ENCODE data around the gene CDK6.

DNA sequence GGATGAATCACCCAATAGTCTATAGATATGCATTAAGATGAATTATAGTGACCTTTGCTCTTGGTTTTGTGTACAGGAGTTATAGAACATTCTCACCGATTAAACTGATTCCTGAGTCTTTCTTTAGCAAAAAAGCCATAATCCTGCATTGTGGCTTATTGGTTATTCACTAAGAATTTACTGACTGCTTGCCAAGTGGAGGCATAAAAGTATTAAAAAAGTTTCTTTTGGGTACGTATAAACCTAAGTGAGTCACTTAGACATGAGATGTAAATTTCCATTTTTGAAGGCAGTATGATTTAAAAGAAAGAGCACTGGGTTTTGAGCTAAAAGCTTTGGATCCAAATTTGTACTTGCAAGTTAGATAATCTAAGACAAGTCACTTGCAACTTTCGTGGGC lies 100.7 kb downstream of the CDK6 start:
- TF ChIP-seq, protein P1, sequence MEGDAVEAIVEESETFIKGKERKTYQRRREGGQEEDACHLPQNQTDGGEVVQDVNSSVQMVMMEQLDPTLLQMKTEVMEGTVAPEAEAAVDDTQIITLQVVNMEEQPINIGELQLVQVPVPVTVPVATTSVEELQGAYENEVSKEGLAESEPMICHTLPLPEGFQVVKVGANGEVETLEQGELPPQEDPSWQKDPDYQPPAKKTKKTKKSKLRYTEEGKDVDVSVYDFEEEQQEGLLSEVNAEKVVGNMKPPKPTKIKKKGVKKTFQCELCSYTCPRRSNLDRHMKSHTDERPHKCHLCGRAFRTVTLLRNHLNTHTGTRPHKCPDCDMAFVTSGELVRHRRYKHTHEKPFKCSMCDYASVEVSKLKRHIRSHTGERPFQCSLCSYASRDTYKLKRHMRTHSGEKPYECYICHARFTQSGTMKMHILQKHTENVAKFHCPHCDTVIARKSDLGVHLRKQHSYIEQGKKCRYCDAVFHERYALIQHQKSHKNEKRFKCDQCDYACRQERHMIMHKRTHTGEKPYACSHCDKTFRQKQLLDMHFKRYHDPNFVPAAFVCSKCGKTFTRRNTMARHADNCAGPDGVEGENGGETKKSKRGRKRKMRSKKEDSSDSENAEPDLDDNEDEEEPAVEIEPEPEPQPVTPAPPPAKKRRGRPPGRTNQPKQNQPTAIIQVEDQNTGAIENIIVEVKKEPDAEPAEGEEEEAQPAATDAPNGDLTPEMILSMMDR (IDR thresholded peaks at IDR 0.05), result no peak
- TF ChIP-seq POLR2A (IDR thresholded peaks at IDR 0.05), result no peak
- TF ChIP-seq EP300 (IDR thresholded peaks at IDR 0.05), result no peak
- TF ChIP-seq POLR2AphosphoS5 (IDR thresholded peaks at IDR 0.05), result no peak

Measured in stomach (tissue), 4 donors.